Suppressor macrophage treated with lipopolysaccharide for 1 hour (primary cell): Measurements from ENCODE around the gene IGF1R.

ENCODE experiments used
- DNase-seq, 3 donors: peaks; one replicate each; pipeline ENCODE4 v3.0.0-alpha.2; 2020 to 2022

Gene IGF1R

GRCh38 chr15:98648654-98649471 is 524 bp downstream of the IGF1R start:
- DNase-seq: peak; percentile 60 to 76 (median 62)

GRCh38 chr15:98649472-98650416 is 1.4 kb downstream of the IGF1R start:
- peak; percentile 56 to 75 (median 61) for DNase-seq

GRCh38 chr15:98650417-98651035 is 2.2 kb downstream of the IGF1R start:
- peak in 2 of 3 donors; percentile 28 to 47 for DNase-seq

- peak in 1 of 3 donors; percentile 17 for DNase-seq
These were observed 2.7 kb downstream of the IGF1R start for GRCh38 chr15:98651036-98651481.

- DNase-seq: no peak
These were observed 3.4 kb downstream of the IGF1R start for GRCh38 chr15:98651581-98652220.

GRCh38 chr15:98653686-98654085 is 5.3 kb downstream of the IGF1R start:
- peak; percentile 33 to 53 (median 37) for DNase-seq

- no peak for DNase-seq
These were observed 6.5 kb downstream of the IGF1R start for GRCh38 chr15:98654790-98655360.

GRCh38 chr15:98655732-98656131 is 7.4 kb downstream of the IGF1R start:
- DNase-seq: no peak

GRCh38 chr15:98657721-98658120 is 9.4 kb downstream of the IGF1R start:
- no peak for DNase-seq

- DNase-seq: peak; percentile 68 to 72 (median 70)
These were observed 10.7 kb downstream of the IGF1R start for GRCh38 chr15:98658831-98659699.

- DNase-seq: no peak
These were observed 11.7 kb downstream of the IGF1R start for GRCh38 chr15:98660055-98660454.

- DNase-seq: no peak
These were observed 14.7 kb downstream of the IGF1R start for GRCh38 chr15:98663045-98663444.

- no peak for DNase-seq
These were observed 15.3 kb downstream of the IGF1R start for GRCh38 chr15:98663606-98664005.

- no peak for DNase-seq
These were observed 18.1 kb downstream of the IGF1R start for GRCh38 chr15:98666441-98666840.

- no peak for DNase-seq
These were observed 18.5 kb downstream of the IGF1R start for GRCh38 chr15:98666841-98667240.

- DNase-seq: no peak
These were observed 19.3 kb downstream of the IGF1R start for GRCh38 chr15:98667521-98668179.

GRCh38 chr15:98668566-98669308 is 20.4 kb downstream of the IGF1R start:
- no peak for DNase-seq

GRCh38 chr15:98669638-98670037 is 21.3 kb downstream of the IGF1R start:
- DNase-seq: no peak

GRCh38 chr15:98671060-98672008 is 23.0 kb downstream of the IGF1R start:
- DNase-seq: no peak
